ENCODE measurements around the gene TMEM125.

- TF ChIP-seq EZH2 (IDR thresholded peaks at IDR 0.05): no peak
- TF ChIP-seq CTCF (IDR thresholded peaks at IDR 0.05): no peak
Measured at GRCh38 chr1:43275826-43276620, 6.2 kb downstream of the TMEM125 start.
